DMS114 treated with DMSO at 0.1 percent for 48 hours (cell line): ENCODE data around the gene BRICD5.

Experiments
- DNase-seq: peaks from one replicate; lab custom pipeline; 2025; ENCODE audit not compliant: unreplicated experiment; lab: John Stamatoyannopoulos, UW

BRICD5 gene

DNA sequence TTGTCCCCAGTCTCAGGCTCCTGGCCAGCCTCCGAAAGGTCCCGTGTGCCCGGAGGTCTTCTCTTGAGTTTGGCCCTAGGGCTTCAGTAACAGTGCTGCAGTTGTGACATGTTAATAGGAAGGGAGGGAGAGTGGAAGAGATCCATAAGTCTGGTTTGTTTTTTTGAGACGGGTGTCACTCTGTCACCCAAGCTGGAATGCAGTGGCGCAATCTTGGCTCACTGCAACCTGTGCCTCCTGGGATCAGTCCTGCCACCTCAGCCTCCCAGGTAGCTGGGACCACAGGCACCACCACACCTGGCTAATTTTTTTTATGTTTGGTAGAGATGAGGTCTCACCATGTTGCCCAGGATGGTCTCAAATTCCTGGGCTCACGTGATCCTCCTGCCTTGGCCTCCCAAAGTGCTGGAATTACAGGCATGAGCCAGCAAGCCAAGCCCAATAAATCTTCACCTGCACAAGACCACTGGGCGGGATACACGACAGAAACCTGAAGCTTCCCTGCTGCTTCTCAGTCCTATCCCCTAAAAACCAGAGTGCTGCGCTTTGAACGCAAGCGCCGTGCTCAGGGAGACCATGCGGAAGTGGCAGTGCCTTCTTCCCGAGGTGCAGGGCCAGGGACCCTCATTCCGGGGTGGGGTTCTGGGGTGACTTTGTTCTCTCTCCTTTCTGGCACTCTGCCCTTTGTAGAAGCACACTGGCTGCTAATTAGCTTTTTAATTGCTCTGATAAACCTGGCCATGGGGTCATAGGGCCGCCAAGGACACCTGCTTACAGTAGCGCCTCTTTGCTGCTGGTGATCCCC, 44.2 kb downstream of the BRICD5 start:
- no peak for DNase-seq

- no peak for DNase-seq
Observed at GRCh38 chr16:2165861-2166260, 44.8 kb downstream of the BRICD5 start.

DNA sequence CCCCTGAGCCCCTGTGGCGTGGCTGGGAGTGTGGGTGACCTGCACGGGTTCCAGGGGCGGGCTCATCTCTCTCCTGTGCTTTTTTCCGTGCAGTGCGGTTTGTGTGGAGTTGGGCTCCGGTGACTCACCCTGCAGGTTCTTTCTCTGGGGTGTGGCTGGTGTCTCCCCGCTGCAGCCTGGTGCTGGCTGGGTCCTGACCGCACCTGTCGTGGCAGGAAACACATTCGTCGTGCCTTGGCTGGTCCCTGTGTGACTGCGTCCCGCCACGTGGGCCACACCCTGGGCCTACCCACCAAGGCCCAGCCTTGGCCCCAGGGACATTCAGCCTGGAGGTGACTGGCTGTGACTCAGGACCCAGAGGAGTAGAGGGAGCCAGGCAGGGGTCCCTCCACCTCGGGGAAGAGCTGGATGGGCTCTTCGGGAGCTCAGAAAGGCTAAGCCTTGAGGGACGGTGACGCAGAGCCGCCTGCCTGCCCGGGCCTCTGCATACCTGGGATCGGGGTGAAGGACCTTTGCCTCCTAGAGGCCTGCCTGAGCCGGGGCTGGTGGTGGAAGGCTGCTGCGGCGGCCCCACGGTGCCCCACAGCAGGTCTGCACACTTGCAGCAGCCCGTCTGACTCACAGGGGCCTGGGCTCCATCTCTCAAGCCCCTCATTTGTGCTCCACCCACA, 47.3 kb downstream of the BRICD5 start:
- no peak for DNase-seq

DNA sequence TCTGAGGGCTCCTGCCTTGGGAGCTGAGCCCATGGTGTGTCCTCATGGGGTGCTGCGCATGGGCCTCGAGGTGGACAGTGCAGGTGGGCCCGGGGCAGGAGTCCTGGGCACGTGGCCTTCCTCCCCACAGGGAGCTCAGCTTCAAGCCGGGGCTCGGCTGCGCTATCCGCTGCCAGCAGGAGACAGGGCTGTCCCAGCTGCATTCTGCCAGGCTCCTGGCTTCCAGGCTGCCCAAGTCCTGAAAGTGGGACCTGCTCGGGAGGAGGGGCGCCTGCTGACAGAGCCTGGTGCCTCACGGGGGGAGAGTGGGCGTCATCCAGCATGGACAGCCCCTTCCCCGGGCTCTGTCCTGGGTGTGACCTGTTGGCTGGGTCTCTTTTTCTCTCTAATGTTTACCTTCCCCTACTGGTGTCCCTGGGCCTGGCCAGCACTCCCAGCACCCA, 48.0 kb downstream of the BRICD5 start:
- DNase-seq, result no peak

- no peak for DNase-seq
Observed at GRCh38 chr16:2161911-2162310, 48.8 kb downstream of the BRICD5 start.

GRCh38 chr16:2160915-2161551, 49.6 kb downstream of the BRICD5 start:
- no peak for DNase-seq
